Endothelial cell of umbilical vein (primary cell): ENCODE measurements around the gene ZNF662. TPM values are rescaled to one million over a fixed set of nuclear protein-coding genes. Genes with fewer than 3 reads are reported as not detected.

Source experiments
- BruUV-seq: library from RNA; stranded (reverse); fragments of 400-500 nt; replicated peaks from 2 replicates; lab custom pipeline; 2021; lab: Mats Ljungman, UMichigan
- CTCF ChIA-PET: fragments of 300-600, 350-600 bp; sonication (Branson Sonifier 250); formaldehyde crosslinking; loops from one replicate; lab custom pipeline; 2021; ENCODE audit warnings: antibody characterized with exemption, inconsistent platforms; lab: Charles Lee
- POLR2A ChIA-PET: fragments of 300-600, 350-600 bp; sonication (Branson Sonifier 250); formaldehyde crosslinking; loops from one replicate; lab custom pipeline; 2021; ENCODE audit warnings: antibody characterized with exemption, inconsistent platforms; lab: Charles Lee
- DNase-seq: peaks from one replicate; pipeline ENCODE4 v3.0.0-alpha.2; 2011; ENCODE audit warnings: low read depth, low spot score
- FAIRE-seq: peaks from 2 replicates; lab custom pipeline; 2011; peaks lifted over from hg19 to GRCh38; lab: Jason Lieb, UNC
- H2AFZ ChIP-seq: 2 replicates; pipeline ENCODE4 v1.6.0; 2012; ENCODE audit warnings: low read depth, low read length, control low read depth, inconsistent platforms
- H3K27ac ChIP-seq: 2 replicates; pipeline ENCODE4 v1.5.1; 2011; ENCODE audit warnings: low read depth, mild to moderate bottlenecking, control low read depth, low read length, moderate library complexity; ENCODE audit not compliant: insufficient read depth
- H3K27me3 ChIP-seq, 2 experiments: 2 replicates each; pipeline versions ENCODE4 v1.6.0 to v1.6.1; 2011; ENCODE audit warnings: low read length in 2 of 2, mixed read lengths in 1 of 2; ENCODE audit not compliant: control insufficient read depth in 2 of 2, insufficient read depth in 2 of 2
- H3K36me3 ChIP-seq, 2 experiments: 2 replicates in 1 of 2; 3 replicates in 1 of 2; pipeline ENCODE4 v1.5.1; 2011; ENCODE audit warnings: low read length in 2 of 2, mild to moderate bottlenecking in 1 of 2, moderate library complexity in 1 of 2; ENCODE audit not compliant: control insufficient read depth in 2 of 2, insufficient read depth in 2 of 2; ENCODE audit errors: extremely low read depth in 1 of 2
- H3K4me1 ChIP-seq: 3 replicates; pipeline ENCODE4 v1.5.1; 2011; ENCODE audit warnings: mild to moderate bottlenecking, low read length; ENCODE audit not compliant: control insufficient read depth, insufficient read depth; ENCODE audit errors: extremely low read depth
- H3K4me2 ChIP-seq: 2 replicates; pipeline ENCODE4 v1.6.1; 2011; ENCODE audit warnings: low read length, control low read depth, mixed read lengths; ENCODE audit not compliant: insufficient read depth
- H3K4me3 ChIP-seq, 3 experiments: fragments of 200-600 bp in 1 of 3; sonication (generic), shearing (Covaris generic) in 1 of 3; replicated peaks in 1 of 3; 2 replicates each; pipeline ENCODE4 v1.5.1; 2011 to 2016; ENCODE audit warnings: control low read depth in 3 of 3, low read length in 3 of 3, mild to moderate bottlenecking in 2 of 3, inconsistent platforms in 1 of 3, low read depth in 1 of 3, moderate library complexity in 1 of 3; ENCODE audit not compliant: insufficient read depth in 1 of 3
- H3K79me2 ChIP-seq: 2 replicates; pipeline ENCODE4 v1.6.0; 2012; ENCODE audit warnings: low read length, inconsistent platforms; ENCODE audit not compliant: control insufficient read depth, insufficient read depth
- H3K9ac ChIP-seq: replicated peaks from 2 replicates; pipeline ENCODE3; 2011; ENCODE audit warnings: low read length, control low read depth; ENCODE audit not compliant: insufficient read depth; ENCODE audit errors: extremely low read depth
- H3K9me1 ChIP-seq: replicated peaks from 3 replicates; pipeline ENCODE4 v1.6.0; 2011; ENCODE audit warnings: mild to moderate bottlenecking, low read length; ENCODE audit not compliant: control insufficient read depth, insufficient read depth; ENCODE audit errors: extremely low read depth
- H3K9me3 ChIP-seq: replicated peaks from 2 replicates; pipeline ENCODE4 v1.5.1; 2012; ENCODE audit warnings: low read length, inconsistent platforms; ENCODE audit not compliant: control insufficient read depth, insufficient read depth
- H4K20me1 ChIP-seq: replicated peaks from 2 replicates; pipeline ENCODE3; 2011; ENCODE audit warnings: mild to moderate bottlenecking, low read length; ENCODE audit not compliant: control insufficient read depth, insufficient read depth; ENCODE audit errors: extremely low read depth
- CTCF ChIP-seq, 2 donors: IDR thresholded peaks; 1 replicate in 1 of 2; 2 replicates in 1 of 2; pipeline ENCODE4 v1.5.1; 2011; ENCODE audit warnings: low read length in 2 of 2, mild to moderate bottlenecking in 2 of 2, moderate library complexity in 2 of 2, control low read depth in 1 of 2, inconsistent platforms in 1 of 2, low read depth in 1 of 2; ENCODE audit not compliant: insufficient read depth in 1 of 2; ENCODE audit errors: extremely low read depth in 1 of 2
- EZH2 ChIP-seq: IDR thresholded peaks from 2 replicates; pipeline ENCODE4 v1.6.1; 2012; ENCODE audit warnings: borderline replicate concordance, low read depth, mild to moderate bottlenecking, moderate library complexity, low read length, inconsistent platforms; ENCODE audit not compliant: severe bottlenecking
- FOS ChIP-seq: IDR thresholded peaks from 2 replicates; pipeline ENCODE4 v1.6.1; 2011; ENCODE audit warnings: mild to moderate bottlenecking, low read length, moderate library complexity, borderline replicate concordance; ENCODE audit not compliant: insufficient read depth
- GATA2 ChIP-seq: IDR thresholded peaks from 2 replicates; pipeline ENCODE4 v1.7.0; 2011; ENCODE audit warnings: low read depth, mild to moderate bottlenecking, moderate library complexity, mixed read lengths, low read length; ENCODE audit not compliant: insufficient read length, insufficient read depth
- JUN ChIP-seq: IDR thresholded peaks from 2 replicates; pipeline ENCODE4 v1.6.1; 2011; ENCODE audit warnings: borderline replicate concordance, low read depth; ENCODE audit not compliant: insufficient read length, insufficient read depth
- MAX ChIP-seq: IDR thresholded peaks from 2 replicates; pipeline ENCODE4 v1.6.1; 2011; ENCODE audit not compliant: insufficient read depth, insufficient read length
- MYC ChIP-seq: IDR thresholded peaks from one replicate; pipeline ENCODE4 v1.6.1; 2011; ENCODE audit warnings: mild to moderate bottlenecking, low read depth, low read length
- POLR2A ChIP-seq: IDR thresholded peaks from 2 replicates; pipeline ENCODE4 v1.6.1; 2012; ENCODE audit warnings: low read depth, mild to moderate bottlenecking, control low read depth, low read length
- POLR2AphosphoS5 ChIP-seq: IDR thresholded peaks from 2 replicates; pipeline ENCODE4 v1.6.1; 2012; ENCODE audit warnings: low read depth, mild to moderate bottlenecking, control low read depth, low read length, moderate library complexity; ENCODE audit not compliant: insufficient read depth
- dilution Hi-C: fragments of 300-500 bp; cut with MboI; formaldehyde crosslinking; loops from one replicate; pipeline ENCODE4 v1.15.0; 2019; ENCODE audit warnings: low sequenced_read_pairs; ENCODE audit not compliant: extremely low pct_ligation_motif_present
- intact Hi-C: fragments of 100-400 bp; cut with micrococcal nuclease; formaldehyde crosslinking; loops from one replicate; pipeline ENCODE4 v1.10.0; 2022
- polyA plus RNA-seq, 4 experiments: library from polyadenylated mRNA; depleted of rRNA in 3 of 4; stranded (reverse) in 3 of 4; unstranded in 1 of 4; fragments of >200 nt; gene quantifications; 2 replicates each; pipeline versions ENCODE4 v1.2.1 to v1.2.3, GENCODE V29; 2011 to 2012; ENCODE audit warnings: missing spikeins in 1 of 4
- total RNA-seq: library from RNA; stranded (reverse); gene quantifications from 2 replicates; pipeline ENCODE4 v1.2.3, GENCODE V29; 2021

Gene ZNF662
- total and polyA plus RNA-seq, 2 donors (not counting 3 experiments of a cell fraction or from before 2014, with no cell fraction given): 0.84 to 4.3 TPM

DNA sequence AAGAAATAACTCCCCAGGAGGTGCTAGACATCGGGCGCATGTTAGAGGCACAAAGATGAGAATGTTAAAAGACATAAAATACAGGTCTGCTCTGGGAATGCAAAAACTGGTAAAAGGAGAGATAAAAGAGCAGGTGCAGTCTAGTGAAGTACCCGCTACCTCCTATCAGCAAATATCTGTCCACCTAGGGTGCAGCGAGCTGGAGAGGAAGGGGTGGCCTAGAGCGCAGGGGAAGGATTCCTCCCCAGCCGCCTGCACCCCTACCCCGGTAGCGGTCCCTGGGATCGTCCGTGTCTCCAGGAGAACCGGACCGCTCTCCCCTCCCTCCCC, 237 bp upstream of the ZNF662 start:
- BruUV-seq: no TSS peak
- Histone ChIP-seq H3K27me3 (peaks cover 14 to 18% of the 10 kb centered on the region in 2 experiments), H3K4me3 (peak overlapping the region in 1 of 3 experiments; percentile 16), H2AFZ (peak overlapping the region; percentile 77), H3K9me3 (no peaks in the 10 kb centered on the region), H4K20me1 (no peaks in the 10 kb centered on the region), H3K36me3 (no peaks in the 10 kb centered on the region), H3K9me1 (no peaks in the 10 kb centered on the region), H3K4me1 (no peaks in the 10 kb centered on the region), H3K27ac (no peak overlapping the region), H3K4me2 (no peak overlapping the region), H3K79me2 (no peaks in the 10 kb centered on the region), H3K9ac (no peak overlapping the region)
- no peak for FAIRE-seq
- POLR2A ChIA-PET: no interaction called here
- CTCF ChIA-PET: no interaction called here
- TF ChIP-seq JUN (no peak), POLR2A (no peak), MYC (no peak), GATA2 (no peak), MAX (no peak), CTCF (IDR thresholded peaks at IDR 0.05; ENCODE audit: extremely low read depth in 1 of 2, insufficient read depth in 1 of 2, low read depth in 1 of 2, low read length in 2 of 2) (no peak), EZH2 (no peak), POLR2AphosphoS5 (no peak), FOS (no peak)
- dilution Hi-C loops: no loop called here
- intact Hi-C loops: no loop called here
- DNase-seq: no peak
